H1 (cell line): ENCODE data around the gene ITPR1. TPM values are rescaled to one million over a fixed set of nuclear protein-coding genes. Genes with fewer than 3 reads are reported as not detected.

ENCODE experiments used
- CTCF ChIA-PET: fragments of 300-600 bp; sonication (Branson Sonifier 250); formaldehyde crosslinking; loops from one replicate; lab custom pipeline; 2021; ENCODE audit not compliant: partially characterized antibody; lab: Charles Lee
- POLR2A ChIA-PET: fragments of 300-600 bp; sonication (Branson Sonifier 250); formaldehyde crosslinking; loops from one replicate; lab custom pipeline; 2021; ENCODE audit warnings: inconsistent platforms; ENCODE audit not compliant: partially characterized antibody; lab: Charles Lee
- DNase-seq, 2 experiments: peaks; one replicate each; pipeline versions ENCODE4 v3.0.0 to v3.0.0-alpha.2; 2010 to 2022; ENCODE audit warnings: low spot score in 2 of 2, low read depth in 1 of 2, mixed read lengths in 1 of 2
- FAIRE-seq: peaks from 2 replicates; lab custom pipeline; 2011; peaks lifted over from hg19 to GRCh38; lab: Jason Lieb, UNC
- H2AFZ ChIP-seq: 2 replicates; pipeline ENCODE4 v1.8.1; 2012; ENCODE audit warnings: low read length, inconsistent platforms
- H2AK5ac ChIP-seq: 2 replicates; pipeline ENCODE4 v1.6.1; 2013; ENCODE audit warnings: low read depth, low read length
- H2BK120ac ChIP-seq: replicated peaks from 2 replicates; pipeline ENCODE3; 2013; ENCODE audit warnings: low read depth, low read length, inconsistent platforms
- H2BK12ac ChIP-seq: 2 replicates; pipeline ENCODE4 v1.6.1; 2013; ENCODE audit warnings: low read depth, low read length
- H2BK15ac ChIP-seq: 2 replicates; pipeline ENCODE4 v1.6.1; 2013; ENCODE audit warnings: low read length
- H2BK20ac ChIP-seq: 2 replicates; pipeline ENCODE4 v1.6.1; 2013; ENCODE audit warnings: low read length
- H2BK5ac ChIP-seq: 2 replicates; pipeline ENCODE4 v1.6.1; 2013; ENCODE audit warnings: low read depth, low read length
- H3K14ac ChIP-seq: 2 replicates; pipeline ENCODE4 v1.6.1; 2013; ENCODE audit warnings: inconsistent platforms; ENCODE audit not compliant: insufficient read length
- H3K18ac ChIP-seq: 2 replicates; pipeline ENCODE4 v1.6.1; 2013; ENCODE audit warnings: low read length; ENCODE audit errors: extremely low read depth
- H3K23ac ChIP-seq: 2 replicates; pipeline ENCODE4 v1.6.1; 2013; ENCODE audit warnings: inconsistent platforms; ENCODE audit not compliant: insufficient read length
- H3K23me2 ChIP-seq: 2 replicates; pipeline ENCODE4 v1.6.1; 2013; ENCODE audit warnings: low read depth, low read length
- H3K27ac ChIP-seq: 2 replicates; pipeline ENCODE4 v1.6.1; 2011; ENCODE audit warnings: low read depth, low read length, inconsistent platforms
- H3K27me3 ChIP-seq, 4 experiments: replicated peaks in 1 of 4; 1 replicate in 1 of 4; 2 replicates in 3 of 4; pipeline versions ENCODE4 v1.6.1 to v1.8.1; 2011 to 2013; ENCODE audit warnings: low read length in 3 of 4, mild to moderate bottlenecking in 3 of 4, inconsistent platforms in 2 of 4, mixed read lengths in 2 of 4, moderate library complexity in 1 of 4; ENCODE audit not compliant: control insufficient read depth in 3 of 4, insufficient read depth in 3 of 4; ENCODE audit errors: extremely low read depth in 1 of 4
- H3K36me3 ChIP-seq, 4 experiments: 2 replicates each; pipeline versions ENCODE4 v1.6.1 to v1.8.1; 2011 to 2013; ENCODE audit warnings: mild to moderate bottlenecking in 4 of 4, low read length in 3 of 4, moderate library complexity in 2 of 4, control low read depth in 1 of 4, inconsistent platforms in 1 of 4; ENCODE audit not compliant: insufficient read depth in 4 of 4, control insufficient read depth in 2 of 4
- H3K4ac ChIP-seq: replicated peaks from 2 replicates; pipeline ENCODE3; 2013; ENCODE audit warnings: low read length, low read depth, mixed read lengths, inconsistent platforms; ENCODE audit not compliant: insufficient read length
- H3K4me1 ChIP-seq, 4 experiments: replicated peaks in 1 of 4; 1 replicate in 1 of 4; 2 replicates in 3 of 4; pipeline versions ENCODE4 v1.6.1 to v1.8.1; 2011 to 2013; ENCODE audit warnings: low read length in 3 of 4, inconsistent platforms in 2 of 4, mixed read lengths in 1 of 4; ENCODE audit not compliant: insufficient read depth in 4 of 4, control insufficient read depth in 3 of 4
- H3K4me2 ChIP-seq, 2 experiments: 2 replicates each; pipeline versions ENCODE4 v1.6.1 to v1.8.1; 2011 to 2013; ENCODE audit warnings: low read depth in 2 of 2, low read length in 2 of 2, control low read depth in 1 of 2, inconsistent platforms in 1 of 2, mild to moderate bottlenecking in 1 of 2; ENCODE audit not compliant: insufficient read depth in 1 of 2
- H3K4me3 ChIP-seq, 4 experiments: fragments of 200-600, 300-600 bp in 1 of 4; sonication (generic), shearing (Covaris generic), sonication (Bioruptor Twin) in 1 of 4; 2 replicates each; pipeline versions ENCODE4 v1.5.1 to v1.8.1; 2011 to 2016; ENCODE audit warnings: low read length in 4 of 4, low read depth in 3 of 4, control low read depth in 2 of 4, inconsistent platforms in 2 of 4, mild to moderate bottlenecking in 2 of 4, mixed read lengths in 1 of 4, moderate library complexity in 1 of 4; ENCODE audit not compliant: insufficient read depth in 2 of 4; ENCODE audit errors: extremely low read depth in 1 of 4
- H3K56ac ChIP-seq: replicated peaks from 2 replicates; pipeline ENCODE3; 2013; ENCODE audit warnings: low read depth, mild to moderate bottlenecking, mixed read lengths, low read length, inconsistent platforms; ENCODE audit not compliant: insufficient read length
- H3K79me1 ChIP-seq: 2 replicates; pipeline ENCODE4 v1.6.1; 2013; ENCODE audit warnings: low read depth, low read length, control low read depth
- H3K79me2 ChIP-seq, 2 experiments: 2 replicates each; pipeline versions ENCODE4 v1.6.1 to v1.8.1; 2012 to 2013; ENCODE audit warnings: low read length in 2 of 2, mild to moderate bottlenecking in 2 of 2, inconsistent platforms in 1 of 2; ENCODE audit not compliant: insufficient read depth in 2 of 2, control insufficient read depth in 1 of 2
- H3K9ac ChIP-seq, 4 experiments: replicated peaks in 1 of 4; 1 replicate in 1 of 4; 2 replicates in 3 of 4; pipeline versions ENCODE4 v1.6.1 to v1.8.1; 2011 to 2013; ENCODE audit warnings: low read depth in 3 of 4, low read length in 3 of 4, control low read depth in 2 of 4, mild to moderate bottlenecking in 2 of 4, moderate library complexity in 2 of 4, inconsistent platforms in 1 of 4; ENCODE audit errors: extremely low read depth in 1 of 4
- H3K9me3 ChIP-seq, 2 experiments: 2 replicates each; pipeline versions ENCODE4 v1.6.1 to v1.8.1; 2012 to 2013; ENCODE audit warnings: mild to moderate bottlenecking in 2 of 2, moderate library complexity in 2 of 2, control low read depth in 1 of 2, inconsistent platforms in 1 of 2, low read depth in 1 of 2, low read length in 1 of 2, mixed read lengths in 1 of 2; ENCODE audit not compliant: insufficient read depth in 2 of 2
- H4K20me1 ChIP-seq, 2 experiments: replicated peaks in 1 of 2; 2 replicates each; pipeline versions ENCODE3 to v1.8.1; 2011 to 2013; ENCODE audit warnings: inconsistent platforms in 2 of 2, low read length in 2 of 2, mild to moderate bottlenecking in 1 of 2; ENCODE audit not compliant: insufficient read depth in 2 of 2, control insufficient read depth in 1 of 2
- H4K5ac ChIP-seq: 2 replicates; pipeline ENCODE4 v1.6.1; 2013; ENCODE audit warnings: low read length, low read depth, mixed read lengths, inconsistent platforms; ENCODE audit not compliant: insufficient read length
- H4K8ac ChIP-seq: 2 replicates; pipeline ENCODE4 v1.8.0; 2013; ENCODE audit warnings: mild to moderate bottlenecking, moderate library complexity, low read length, inconsistent platforms; ENCODE audit not compliant: insufficient read depth; ENCODE audit errors: extremely low read depth
- H4K91ac ChIP-seq: replicated peaks from 2 replicates; pipeline ENCODE3; 2013; ENCODE audit warnings: low read length, mixed read lengths, inconsistent platforms; ENCODE audit not compliant: insufficient read length
- CTBP2 ChIP-seq: IDR thresholded peaks from 2 replicates; pipeline ENCODE4 v1.7.0; 2011; ENCODE audit warnings: borderline replicate concordance, mild to moderate bottlenecking, moderate library complexity, mixed read lengths, low read length; ENCODE audit not compliant: insufficient read depth, insufficient read length
- EGR1 ChIP-seq: IDR thresholded peaks from 2 replicates; pipeline ENCODE4 v1.6.1; 2011; ENCODE audit warnings: low read depth, low read length, borderline replicate concordance
- GABPA ChIP-seq: IDR thresholded peaks from 2 replicates; pipeline ENCODE4 v1.6.1; 2011; ENCODE audit warnings: mild to moderate bottlenecking, low read length, moderate library complexity, borderline replicate concordance; ENCODE audit not compliant: insufficient read depth
- KDM1A ChIP-seq: fragments of 200-600, 300-600 bp; sonication (generic); IDR thresholded peaks from 2 replicates; pipeline ENCODE4 v1.7.1; 2016; ENCODE audit warnings: mild to moderate bottlenecking, low read length, borderline replicate concordance
- KDM4A ChIP-seq: IDR thresholded peaks from one replicate; pipeline ENCODE4 v1.7.1; 2012; ENCODE audit warnings: low read depth, mild to moderate bottlenecking, moderate library complexity, low read length, inconsistent platforms; ENCODE audit not compliant: severe bottlenecking
- POLR2A ChIP-seq, 2 experiments: IDR thresholded peaks; 1 replicate in 1 of 2; 2 replicates in 1 of 2; pipeline ENCODE4 v1.6.1; 2011; ENCODE audit warnings: low read depth in 2 of 2, low read length in 2 of 2, mild to moderate bottlenecking in 2 of 2; ENCODE audit errors: control extremely low read depth in 1 of 2
- SAP30 ChIP-seq: fragments of 300-600 bp; sonication (generic); IDR thresholded peaks from 2 replicates; pipeline ENCODE4 v1.7.1; 2012; ENCODE audit warnings: low read length, moderate library complexity, mild to moderate bottlenecking, inconsistent platforms; ENCODE audit not compliant: insufficient read depth, insufficient replicate concordance
- WGBS, 2 experiments: shearing (Covaris generic) in 1 of 2; methylation state at CpG; one replicate each; pipeline versions ENCODE4 v1.1.6 to v1.1.7; 2013 to 2015; ENCODE audit warnings: low lambda C conversion rate in 2 of 2, mixed read lengths in 2 of 2, inconsistent platforms in 1 of 2, low coverage in 1 of 2, missing lambda C conversion rate in 1 of 2; ENCODE audit not compliant: insufficient replicate concordance in 2 of 2, insufficient coverage in 1 of 2, insufficient read length in 1 of 2; ENCODE audit errors: extremely low coverage in 1 of 2, missing lambda C conversion rate in 1 of 2; 5-methylcytosine and 5-hydroxymethylcytosine counted together
- polyA plus RNA-seq, 7 experiments: library from polyadenylated mRNA; depleted of rRNA in 3 of 7; stranded (reverse) in 5 of 7; unstranded in 2 of 7; fragments of >200 nt in 5 of 7; fragments of 200-250 nt in 2 of 7; gene quantifications; 1 replicate in 5 of 7; 2 replicates in 1 of 7; 4 replicates in 1 of 7; pipeline versions ENCODE4 v1.2.1 to v1.2.3, GENCODE V29; 2011 to 2013; ENCODE audit warnings: missing spikeins in 2 of 7, mixed read lengths in 2 of 7
- total RNA-seq: library from RNA; stranded (reverse); fragmentation: NEBNext Ultra II Directional; extraction: Animal tissue kit (Norgen Biotek cat#: 25700); gene quantifications from 2 replicates; pipeline ENCODE4 v1.2.1, GENCODE V29; 2021
- TF ChIP-seq, protein P1 (sequence below): IDR thresholded peaks from 2 replicates; pipeline ENCODE4 v1.6.1; 2011; ENCODE audit warnings: low read depth, mild to moderate bottlenecking, low read length; ENCODE audit not compliant: insufficient read depth

Gene ITPR1
- total and polyA plus RNA-seq, 2 of the 8 experiments (the other 6 are each of a cell fraction or from before 2014, with no cell fraction given), result 2.5 to 16.3 TPM

DNA sequence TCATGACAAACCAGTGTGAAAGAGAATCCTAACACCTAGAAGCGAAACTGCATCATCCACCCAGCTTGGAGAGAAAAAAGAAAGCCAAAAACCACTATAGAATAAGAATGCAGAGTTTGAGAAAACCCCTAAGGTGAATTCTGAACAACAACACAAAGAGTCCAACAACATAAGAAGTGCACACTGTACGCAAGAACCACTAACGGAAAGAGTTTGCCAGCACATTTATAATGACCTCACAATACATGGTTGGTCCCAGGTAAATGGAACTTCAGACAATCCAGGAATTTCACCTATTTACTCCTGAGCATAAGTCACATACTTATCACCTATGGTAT is 357.7 kb downstream of the ITPR1 start:
- POLR2A ChIA-PET, result no interaction called here
- Histone ChIP-seq H3K56ac (no peak overlapping the region), H4K8ac (no peak overlapping the region), H4K20me1 (no peaks in the 10 kb centered on the region), H2BK5ac (no peak overlapping the region), H2BK120ac (no peak overlapping the region), H3K9ac (no peak overlapping the region), H3K23ac (no peak overlapping the region), H4K91ac (no peak overlapping the region), H3K4me1 (peaks cover 0 to 4% (median 0%) of the 10 kb centered on the region in 4 experiments; a peak in 1 of 7 replicates), H3K4me3 (no peak overlapping the region), H3K79me1 (no peaks in the 10 kb centered on the region), H3K4ac (no peak overlapping the region), H3K14ac (no peak overlapping the region), H2BK20ac (no peak overlapping the region), H3K36me3 (no peaks in the 10 kb centered on the region), H3K27me3 (no peaks in the 10 kb centered on the region), H3K27ac (no peak overlapping the region), H2AK5ac (no peak overlapping the region), H3K9me3 (no peaks in the 10 kb centered on the region), H4K5ac (no peak overlapping the region), H3K4me2 (no peak overlapping the region), H2AFZ (no peak overlapping the region), H3K23me2 (no peaks in the 10 kb centered on the region), H2BK12ac (no peak overlapping the region), H3K18ac (no peak overlapping the region), H3K79me2 (no peaks in the 10 kb centered on the region), H2BK15ac (no peak overlapping the region)
- FAIRE-seq, result no peak
- CTCF ChIA-PET, result interaction anchor here (1.0 to 1.6 kb wide), 3 partner anchors 16 to 140 kb away, joined by 3 to 4 read pairs (median 4); no protein-coding TSS in a partner anchor
- DNase-seq, result no peak
- TF ChIP-seq EGR1 (no peak), GABPA (no peak), POLR2A (IDR thresholded peaks at IDR 0.05; ENCODE audit: control extremely low read depth in 1 of 2, low read depth in 2 of 2, low read length in 2 of 2) (no peak), KDM1A (no peak), SAP30 (no peak), CTBP2 (no peak), KDM4A (no peak)
- TF ChIP-seq, protein P1, sequence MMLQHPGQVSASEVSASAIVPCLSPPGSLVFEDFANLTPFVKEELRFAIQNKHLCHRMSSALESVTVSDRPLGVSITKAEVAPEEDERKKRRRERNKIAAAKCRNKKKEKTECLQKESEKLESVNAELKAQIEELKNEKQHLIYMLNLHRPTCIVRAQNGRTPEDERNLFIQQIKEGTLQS, result no peak
- WGBS, 2 experiments, result 87% methylated on average over 3 of the region's 3 CpGs; no CpG with 5 or more reads in 1 of the 2 experiments
